ENCODE data around the gene NUP62CL. TPM values are rescaled to one million over a fixed set of nuclear protein-coding genes. Genes with fewer than 3 reads are reported as not detected.

Gene NUP62CL
- total and polyA plus RNA-seq, 10 of the 15 experiments (the other 5 are each of a cell fraction or from before 2014, with no cell fraction given): 2.5 to 6.0 (median 4.2) TPM

- Histone ChIP-seq H3K9ac (ENCODE audit: control insufficient read depth, insufficient read depth, low read length) (no peak overlapping the region), H3K4me3 (no peak overlapping the region), H3K36me3 (ENCODE audit: control insufficient read depth in 2 of 2, insufficient read depth in 2 of 2, low read length in 1 of 2) (no peaks in the 10 kb centered on the region), H3K4me2 (ENCODE audit: control insufficient read depth, insufficient read depth) (no peak overlapping the region), H2AFZ (ENCODE audit: control insufficient read depth, low read depth, low read length) (no peak overlapping the region), H3K4me1 (ENCODE audit: control insufficient read depth, insufficient read depth, low read length) (no peaks in the 10 kb centered on the region), H3K9me3 (replicated peaks; ENCODE audit: control insufficient read depth, insufficient read depth, low read length) (no peaks in the 10 kb centered on the region), H3K27ac (ENCODE audit: control insufficient read depth, insufficient read depth) (no peak overlapping the region), H4K20me1 (ENCODE audit: control insufficient read depth, insufficient read depth) (no peaks in the 10 kb centered on the region), H3K79me2 (ENCODE audit: control insufficient read depth, insufficient read depth, low read length) (no peaks in the 10 kb centered on the region), H3K27me3 (replicated peaks in 1 of 2; ENCODE audit: control insufficient read depth in 2 of 2, insufficient read depth in 2 of 2, low read length in 1 of 2) (no peaks in the 10 kb centered on the region)
- POLR2A ChIA-PET: no interaction called here
- RAD21 ChIA-PET (ENCODE audit: unreplicated experiment): no interaction called here
- no TSS peak for BruUV-seq (replicated peaks)
- DNase-seq (ENCODE audit: low read depth, low spot score) (no peak), FAIRE-seq (peak; percentile 66), ATAC-seq (peak; percentile 78)
- TF ChIP-seq SUZ12 (IDR thresholded peaks at IDR 0.05; ENCODE audit: unreplicated experiment) (no peak), JUNB (IDR thresholded peaks at IDR 0.05) (no peak)
- WGBS (ENCODE audit: insufficient coverage, insufficient replicate concordance, low lambda C conversion rate, missing lambda C conversion rate): 62% methylated on average over 5 of the region's 5 CpGs
- SMC1A ChIA-PET (ENCODE audit: uncharacterized antibody, unreplicated experiment): interaction anchor here (1.4 kb wide), 1 partner anchor 11 kb away, joined by 3 read pairs; no protein-coding TSS in a partner anchor
- intact Hi-C loops (cut with micrococcal nuclease; ENCODE audit: unreplicated experiment): no loop called here
- CTCF ChIA-PET: no interaction called here
- in situ Hi-C loops (cut with MboI): no loop called here
These were observed 70.9 kb downstream of the NUP62CL start for GRCh38 chrX:107135049-107135964.

GRCh38 chrX:107123750-107124149 is 82.5 kb downstream of the NUP62CL start:
- Histone ChIP-seq H3K27ac (ENCODE audit: control insufficient read depth, insufficient read depth) (no peak overlapping the region), H3K27me3 (replicated peaks in 1 of 2; ENCODE audit: control insufficient read depth in 2 of 2, insufficient read depth in 2 of 2, low read length in 1 of 2) (no peaks in the 10 kb centered on the region), H3K9me3 (replicated peaks; ENCODE audit: control insufficient read depth, insufficient read depth, low read length) (no peaks in the 10 kb centered on the region), H3K4me3 (no peak overlapping the region), H4K20me1 (ENCODE audit: control insufficient read depth, insufficient read depth) (no peaks in the 10 kb centered on the region), H3K9ac (ENCODE audit: control insufficient read depth, insufficient read depth, low read length) (no peak overlapping the region), H3K4me1 (ENCODE audit: control insufficient read depth, insufficient read depth, low read length) (no peaks in the 10 kb centered on the region), H2AFZ (ENCODE audit: control insufficient read depth, low read depth, low read length) (no peak overlapping the region), H3K4me2 (ENCODE audit: control insufficient read depth, insufficient read depth) (no peak overlapping the region), H3K79me2 (ENCODE audit: control insufficient read depth, insufficient read depth, low read length) (no peaks in the 10 kb centered on the region), H3K36me3 (ENCODE audit: control insufficient read depth in 2 of 2, insufficient read depth in 2 of 2, low read length in 1 of 2) (no peaks in the 10 kb centered on the region)
- BruUV-seq (replicated peaks): no TSS peak
- intact Hi-C loops (cut with micrococcal nuclease; ENCODE audit: unreplicated experiment): no loop called here
- ATAC-seq (no peak), DNase-seq (ENCODE audit: low read depth, low spot score) (no peak), FAIRE-seq (no peak)
- ChIA-PET SMC1A (ENCODE audit: uncharacterized antibody, unreplicated experiment) (no interaction called here), RAD21 (ENCODE audit: unreplicated experiment) (no interaction called here), POLR2A (no interaction called here), CTCF (no interaction called here)
- in situ Hi-C loops (cut with MboI): no loop called here
- no peak for TF ChIP-seq FOXK2 (IDR thresholded peaks at IDR 0.05)
- TF ChIP-seq PML (IDR thresholded peaks at IDR 0.05; ENCODE audit: low read length): no peak
- no peak for TF ChIP-seq NBN (IDR thresholded peaks at IDR 0.05)
- no peak for TF ChIP-seq MYC (IDR thresholded peaks at IDR 0.05; ENCODE audit: insufficient read depth, insufficient read length, insufficient replicate concordance, low read length, severe bottlenecking)
- no peak for TF ChIP-seq E2F4 (IDR thresholded peaks at IDR 0.05; ENCODE audit: low read depth, low read length)
- no peak for TF ChIP-seq YBX1 (IDR thresholded peaks at IDR 0.05)
- TF ChIP-seq ZNF217 (IDR thresholded peaks at IDR 0.05): no peak
- no peak for TF ChIP-seq NFIC (IDR thresholded peaks at IDR 0.05; ENCODE audit: low read depth, low read length)
- TF ChIP-seq CBX5 (IDR thresholded peaks at IDR 0.05; ENCODE audit: low read depth): no peak
- no peak for TF ChIP-seq KLF5 (IDR thresholded peaks at IDR 0.05; ENCODE audit: partially characterized antibody)
- no peak for TF ChIP-seq NKRF (conservative IDR thresholded peaks at IDR 0.05)
- TF ChIP-seq STAT1 (conservative IDR thresholded peaks at IDR 0.05): no peak
- TF ChIP-seq TCF3 (IDR thresholded peaks at IDR 0.05; ENCODE audit: borderline replicate concordance, insufficient read depth, low read depth, low read length): no peak
- no peak for TF ChIP-seq RCOR1 (conservative IDR thresholded peaks at IDR 0.05; ENCODE audit: low read depth, low read length)
